ENCODE data around the gene ANTXR1.

Gene ANTXR1

DNA sequence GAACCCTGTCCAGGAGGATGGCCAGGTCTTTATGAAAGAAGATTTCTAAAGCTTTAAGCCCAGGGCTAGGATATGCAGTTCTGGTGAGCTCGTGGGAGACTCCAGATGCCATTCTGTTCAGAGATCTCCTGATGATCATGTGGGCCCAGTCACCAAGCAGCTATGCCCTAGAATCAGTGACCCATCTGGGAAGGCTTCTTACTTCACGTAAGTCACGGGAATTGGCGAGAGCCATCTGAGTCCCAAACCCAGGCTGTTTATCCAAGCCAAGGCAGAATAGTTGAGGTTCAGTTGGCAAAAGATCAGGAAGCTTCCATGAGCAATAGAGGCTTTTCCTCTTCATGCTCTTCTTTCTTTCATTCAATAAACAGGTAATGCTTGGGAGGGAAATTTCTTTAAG lies 23.9 kb downstream of the ANTXR1 start:
- no peak for DNase-seq

DNA sequence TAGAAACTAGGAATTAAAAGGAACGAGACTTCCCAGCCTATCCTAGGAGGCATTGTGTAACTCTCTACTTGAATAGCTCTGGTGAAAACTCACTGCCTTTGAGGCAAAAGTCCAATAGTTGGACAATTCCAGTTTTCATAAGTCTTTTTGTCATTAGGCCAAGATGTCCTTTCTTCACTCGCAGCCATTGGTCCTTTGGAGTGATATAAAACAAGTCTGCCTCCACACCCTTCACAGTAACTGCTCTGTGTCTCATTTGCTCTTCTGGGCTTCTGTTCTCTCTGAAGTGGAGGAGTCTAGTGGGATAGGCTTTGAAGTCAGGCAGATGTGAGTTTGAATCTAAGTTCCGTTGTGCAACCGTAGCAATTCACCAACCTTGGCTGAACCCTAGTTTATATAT lies 28.2 kb downstream of the ANTXR1 start:
- no peak for DNase-seq

DNA sequence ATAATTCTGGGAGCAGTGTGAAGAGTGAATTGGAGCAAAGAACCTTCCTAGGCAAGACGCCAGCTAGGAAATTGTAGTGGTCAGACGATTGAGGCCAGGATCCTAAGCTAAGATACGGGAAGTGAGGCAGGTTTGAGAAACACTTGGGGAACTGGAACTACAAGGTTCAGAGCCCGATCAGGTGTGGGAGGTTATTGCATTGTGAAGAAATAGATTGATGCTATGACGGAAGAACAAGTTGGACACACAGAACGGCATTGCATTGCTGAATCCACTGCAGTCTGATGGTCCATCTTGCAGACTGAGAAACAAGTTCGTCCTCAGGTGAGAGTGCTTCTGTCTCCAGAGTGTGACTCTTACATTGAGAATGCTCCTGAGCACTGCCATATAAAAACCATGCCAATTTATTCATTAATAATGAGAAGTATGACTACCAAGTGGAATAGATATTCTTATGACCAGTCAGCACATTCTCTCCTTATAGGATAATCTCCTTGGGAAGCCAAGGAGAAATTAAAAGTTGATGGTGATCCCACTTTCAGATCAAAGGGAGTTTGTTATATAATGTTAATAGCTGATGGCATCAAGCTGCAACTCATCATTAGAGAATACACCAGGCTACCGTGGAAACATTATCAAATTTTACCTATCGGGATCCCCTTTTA lies 30.9 kb downstream of the ANTXR1 start:
- no peak for DNase-seq

DNA sequence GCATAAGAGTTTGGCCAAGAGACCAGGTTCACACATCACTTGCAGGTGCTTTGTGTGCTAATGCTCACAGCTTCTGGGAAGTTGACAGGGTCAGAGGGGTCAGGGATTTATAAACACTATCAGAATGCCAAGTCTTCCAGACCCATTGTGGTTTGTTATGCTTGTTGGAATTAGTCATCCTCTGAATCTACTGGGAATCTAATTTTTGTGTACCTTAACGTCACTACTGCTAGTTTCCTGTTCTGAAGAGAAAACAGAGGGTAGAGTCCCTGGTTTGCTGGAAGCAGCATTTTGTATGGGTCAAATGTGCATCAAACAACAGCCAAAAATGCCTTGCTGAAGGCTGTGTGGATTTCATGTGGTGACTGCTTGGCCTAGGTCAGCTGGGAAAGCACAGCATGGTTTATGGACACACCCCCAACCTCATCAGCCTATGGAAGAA lies 33.3 kb downstream of the ANTXR1 start:
- no peak for DNase-seq

DNA sequence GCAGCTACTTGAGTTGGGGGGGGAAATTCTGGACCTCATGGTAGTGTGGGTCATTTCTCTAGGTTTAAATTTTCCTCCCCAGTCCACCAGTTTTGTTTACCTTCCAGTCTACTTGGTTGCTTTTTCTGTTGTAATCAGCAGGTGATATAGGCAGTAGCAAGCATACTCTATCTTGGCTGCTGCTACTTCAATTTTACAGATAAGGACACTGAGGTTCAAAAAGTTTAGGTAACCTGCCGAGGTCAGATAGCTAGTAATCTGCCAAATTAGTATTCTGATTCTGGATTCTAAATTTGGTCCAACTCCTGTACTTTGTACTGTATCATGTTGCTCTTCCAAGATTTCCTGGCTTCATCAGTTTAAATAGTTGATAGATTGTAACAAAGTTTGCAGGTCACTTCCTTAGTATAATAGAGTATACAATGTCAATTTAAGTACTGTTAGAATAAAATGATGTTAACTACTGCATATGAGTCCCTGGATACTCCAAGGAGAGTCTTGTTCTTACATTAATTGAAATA lies 34.7 kb downstream of the ANTXR1 start:
- no peak for DNase-seq

DNA sequence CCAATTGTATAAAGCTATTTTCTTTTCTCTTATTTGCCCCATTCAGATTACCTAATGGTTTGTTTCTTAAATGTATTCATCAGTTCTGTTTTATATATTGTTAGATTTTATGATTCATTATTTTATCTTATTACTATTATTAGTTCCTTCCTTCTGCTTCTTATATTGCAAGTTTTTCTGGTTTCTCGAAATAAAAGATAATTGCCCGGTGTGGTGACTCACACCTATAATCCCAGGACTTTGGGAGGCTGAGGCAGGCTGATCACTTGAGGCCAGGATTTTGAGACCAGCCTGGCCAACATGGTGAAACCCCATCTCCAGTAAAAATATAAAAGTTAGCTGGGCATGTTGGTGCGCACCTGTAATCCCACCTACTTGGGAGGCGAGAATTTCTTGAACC lies 37.8 kb downstream of the ANTXR1 start:
- DNase-seq, result no peak

DNA sequence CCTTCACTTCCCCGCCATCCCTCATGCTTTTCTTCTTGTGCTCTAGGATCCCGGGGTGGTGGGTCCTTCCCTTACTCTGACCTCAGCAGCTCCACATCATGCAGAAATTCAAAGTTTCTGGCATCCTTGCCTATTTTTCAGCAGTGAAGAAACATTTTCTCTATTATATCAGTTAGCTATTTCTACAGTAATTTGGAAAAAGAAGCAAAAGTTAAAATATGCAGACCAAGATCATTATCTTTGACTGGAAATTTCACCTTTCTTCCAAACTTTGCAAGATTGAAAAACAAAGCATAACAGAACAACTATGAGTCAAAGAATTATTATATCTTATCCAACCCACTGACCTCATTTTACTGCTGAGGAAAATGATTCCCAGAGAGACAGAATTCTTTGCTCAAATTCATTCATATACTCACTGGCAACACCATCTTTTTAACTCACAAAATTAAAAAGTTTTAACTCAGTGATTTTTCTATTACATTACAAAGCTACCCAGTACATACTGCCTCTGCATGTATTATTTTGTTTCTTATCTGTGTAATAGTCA lies 40.5 kb downstream of the ANTXR1 start:
- DNase-seq, result no peak

DNA sequence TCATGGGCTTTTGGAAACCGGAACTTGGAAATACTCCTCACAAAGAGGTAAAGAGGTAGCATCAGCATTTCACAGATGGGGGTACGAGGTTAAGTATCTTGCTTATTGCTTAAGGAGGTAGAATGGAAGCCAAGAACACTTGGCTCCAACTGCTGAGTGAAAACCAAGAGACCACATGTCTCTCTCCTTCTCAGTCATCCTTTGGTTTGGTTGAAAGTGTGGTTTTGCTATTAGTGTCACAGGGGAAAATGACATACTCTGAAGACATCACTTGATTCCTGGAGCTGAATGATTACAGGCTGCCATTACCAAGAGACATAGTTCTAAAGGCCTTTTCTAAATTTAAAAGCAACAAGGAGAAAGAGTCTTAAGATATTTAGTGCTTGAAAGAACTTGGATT lies 41.5 kb downstream of the ANTXR1 start:
- no peak for DNase-seq

DNA sequence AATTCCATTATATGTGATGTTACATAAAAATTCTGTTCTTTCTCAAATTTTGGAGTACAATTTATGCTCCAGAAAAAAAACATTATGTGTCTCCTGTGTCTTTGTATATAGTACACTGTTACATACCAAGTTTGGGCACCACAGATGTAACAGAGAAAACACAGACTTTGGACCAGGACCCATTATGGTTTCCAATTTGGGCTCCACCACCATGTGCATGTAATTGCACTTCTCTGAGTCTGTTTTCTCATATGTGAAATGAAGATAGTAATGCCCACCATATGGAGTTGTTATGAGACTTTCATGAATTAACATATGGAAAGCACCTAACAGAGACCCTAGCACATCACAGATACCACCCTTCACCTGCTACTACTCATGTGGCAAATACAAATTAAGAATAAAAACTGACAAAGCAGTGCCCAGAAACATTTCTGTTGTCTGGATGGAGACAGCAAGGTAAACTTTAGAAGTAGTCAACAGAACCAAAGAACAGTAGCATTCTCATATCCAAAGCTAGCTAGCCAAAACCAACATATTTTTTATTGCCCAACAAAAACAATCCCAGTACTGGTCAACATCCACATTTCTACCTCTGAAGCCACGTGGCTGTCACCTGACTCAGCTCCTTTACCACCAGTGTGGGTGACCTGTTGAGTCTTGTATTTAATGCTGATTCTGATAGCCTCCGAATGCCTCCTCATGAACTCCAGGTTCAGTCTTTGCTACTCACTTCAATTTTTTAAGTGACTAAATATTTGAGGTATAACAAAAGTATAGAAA lies 42.9 kb downstream of the ANTXR1 start:
- DNase-seq, result no peak

DNA sequence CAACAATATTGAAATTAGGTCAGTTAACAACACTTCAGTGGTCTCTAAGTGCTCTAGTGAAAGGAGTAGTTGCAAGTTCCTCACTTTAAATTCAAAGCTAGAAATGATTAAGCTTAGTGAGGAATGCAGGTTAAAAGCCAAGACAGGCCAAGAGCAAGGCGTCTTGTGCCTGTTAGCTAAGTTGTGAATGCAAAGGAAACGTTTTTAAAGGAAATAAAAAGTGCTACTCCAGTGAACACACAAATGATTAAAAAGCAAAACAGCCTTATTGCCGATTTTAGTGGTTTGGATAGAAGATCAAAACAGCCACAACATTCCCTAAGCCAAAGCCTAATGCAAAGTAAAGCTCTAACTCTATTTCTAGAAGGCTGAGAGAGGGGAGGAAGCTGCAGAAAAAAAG lies 44.7 kb downstream of the ANTXR1 start:
- DNase-seq, result no peak

DNA sequence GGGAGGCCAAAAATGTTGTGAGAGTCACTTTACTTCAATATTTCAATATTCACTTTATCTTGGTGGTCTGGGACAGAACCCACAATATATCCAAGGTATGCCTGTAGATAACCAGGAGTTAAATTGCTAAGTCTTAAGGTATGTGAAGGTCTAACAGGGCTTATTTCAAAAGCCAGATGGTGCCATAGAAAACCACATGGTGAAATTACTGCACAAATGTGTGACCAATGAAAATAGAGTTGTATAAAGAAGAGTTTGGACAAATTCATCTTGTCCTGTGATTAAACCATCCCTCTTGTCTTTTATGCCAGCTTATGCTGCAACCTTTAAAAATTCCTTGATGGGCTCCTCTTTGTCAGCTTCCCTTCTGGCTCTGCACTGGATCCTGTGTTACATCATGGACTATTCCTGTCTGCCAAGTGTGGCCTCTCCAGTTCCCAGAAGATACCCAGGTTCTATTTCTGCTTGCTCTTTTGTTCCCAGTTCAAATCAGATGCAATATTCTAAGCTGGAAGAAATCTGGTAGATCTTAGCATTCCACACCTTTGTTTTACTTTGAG lies 46.8 kb downstream of the ANTXR1 start:
- no peak for DNase-seq

DNA sequence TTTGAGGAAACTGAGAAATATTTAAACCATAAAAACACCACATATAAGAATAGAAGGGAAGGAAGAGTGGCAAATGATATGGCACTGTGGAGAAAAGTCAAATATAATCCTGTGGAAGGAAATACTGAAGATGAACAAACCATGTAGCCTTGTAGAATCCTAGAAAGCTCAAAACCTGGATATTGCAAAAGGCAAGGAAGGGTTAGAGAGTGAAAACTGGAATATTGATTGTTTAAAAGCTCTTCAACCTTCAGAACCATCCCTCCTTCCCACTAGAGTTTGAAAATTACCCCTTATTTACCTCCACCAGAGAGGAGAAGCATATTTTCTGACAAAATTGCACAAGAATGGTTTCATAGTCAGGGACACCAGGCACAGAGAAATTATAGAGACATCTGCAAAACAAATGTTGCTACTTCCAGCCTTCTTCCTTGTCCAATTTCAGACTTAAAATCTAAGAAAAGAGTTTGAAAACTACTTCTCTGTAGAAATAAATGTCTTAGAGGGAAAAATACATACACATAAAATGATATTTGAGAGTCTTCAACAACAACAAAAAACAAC lies 48.0 kb downstream of the ANTXR1 start:
- DNase-seq, result no peak

DNA sequence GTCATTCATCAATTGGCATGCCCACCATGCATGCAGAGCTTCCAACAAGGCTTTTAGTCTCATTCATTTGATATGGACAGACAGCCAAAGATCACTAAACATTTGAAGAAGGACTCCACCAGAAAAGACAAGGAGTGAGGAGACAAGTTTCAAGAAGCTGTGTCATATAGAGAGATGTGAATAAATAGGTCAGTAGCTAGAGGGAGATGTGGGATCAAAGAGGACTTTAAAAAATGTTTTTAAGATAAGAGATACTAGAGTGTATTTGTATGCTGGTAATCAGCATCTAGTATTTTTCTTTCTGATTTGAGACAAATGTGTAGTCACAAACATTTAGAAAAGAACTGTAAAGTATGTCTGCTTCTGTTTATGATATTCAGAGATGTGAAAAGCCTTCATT lies 48.5 kb downstream of the ANTXR1 start:
- DNase-seq, result no peak

DNA sequence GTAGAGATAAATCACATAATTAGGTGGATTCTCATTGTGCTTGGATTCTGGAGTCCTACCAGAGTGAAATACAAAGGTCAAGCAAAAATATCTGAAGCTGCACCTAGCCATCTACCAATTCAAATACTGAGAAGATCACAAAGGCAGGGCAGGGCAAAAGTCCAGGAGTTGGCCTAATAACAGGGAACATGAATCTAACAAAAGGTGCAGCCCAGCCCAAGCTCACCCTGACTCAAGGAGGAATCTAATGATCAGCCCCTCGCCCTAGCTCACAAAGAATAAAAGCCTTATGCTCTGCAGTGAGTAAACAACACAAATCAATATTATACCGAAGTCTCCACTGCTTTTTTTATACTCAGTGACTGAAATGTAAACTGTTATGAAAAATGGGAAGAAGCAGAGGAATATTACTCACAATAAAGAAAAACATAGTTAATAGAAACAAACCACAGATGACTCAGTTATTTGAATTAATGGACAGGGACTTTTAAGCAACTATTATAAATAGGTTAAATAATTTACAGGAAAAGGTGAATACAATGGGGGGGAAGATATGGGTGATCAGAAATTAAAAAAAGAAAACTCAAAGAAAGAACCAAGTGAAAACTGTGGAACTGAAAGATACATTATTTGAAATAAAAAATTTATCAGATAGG lies 49.5 kb downstream of the ANTXR1 start:
- no peak for DNase-seq

DNA sequence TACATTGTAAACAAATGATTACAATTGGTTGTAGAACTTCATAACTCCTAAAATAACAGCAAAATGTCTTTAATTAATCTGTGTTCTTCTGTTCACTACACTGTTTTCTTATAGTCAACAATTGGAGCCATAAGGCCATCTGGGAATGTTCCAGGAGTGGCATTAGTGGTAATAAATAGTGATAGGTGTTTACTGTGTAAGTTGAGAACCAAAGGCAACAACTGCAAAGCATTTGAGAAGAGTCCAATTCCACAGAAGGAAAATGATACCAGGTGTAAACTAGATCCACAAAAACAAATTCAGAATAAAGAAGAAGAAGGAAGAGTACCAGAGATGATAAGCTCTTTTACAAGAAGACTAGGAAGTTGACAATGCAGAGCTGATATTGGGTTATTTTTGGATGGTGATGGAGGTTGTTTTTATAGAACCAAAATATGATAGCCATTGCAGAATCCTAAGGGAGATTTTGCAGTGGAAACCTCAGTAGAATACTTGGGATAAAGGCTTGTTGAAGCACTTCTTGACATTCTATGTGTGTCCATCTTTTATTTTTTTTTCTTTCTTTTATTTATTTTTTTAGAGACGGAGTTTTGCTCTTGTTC lies 52.9 kb downstream of the ANTXR1 start:
- no peak for DNase-seq

DNA sequence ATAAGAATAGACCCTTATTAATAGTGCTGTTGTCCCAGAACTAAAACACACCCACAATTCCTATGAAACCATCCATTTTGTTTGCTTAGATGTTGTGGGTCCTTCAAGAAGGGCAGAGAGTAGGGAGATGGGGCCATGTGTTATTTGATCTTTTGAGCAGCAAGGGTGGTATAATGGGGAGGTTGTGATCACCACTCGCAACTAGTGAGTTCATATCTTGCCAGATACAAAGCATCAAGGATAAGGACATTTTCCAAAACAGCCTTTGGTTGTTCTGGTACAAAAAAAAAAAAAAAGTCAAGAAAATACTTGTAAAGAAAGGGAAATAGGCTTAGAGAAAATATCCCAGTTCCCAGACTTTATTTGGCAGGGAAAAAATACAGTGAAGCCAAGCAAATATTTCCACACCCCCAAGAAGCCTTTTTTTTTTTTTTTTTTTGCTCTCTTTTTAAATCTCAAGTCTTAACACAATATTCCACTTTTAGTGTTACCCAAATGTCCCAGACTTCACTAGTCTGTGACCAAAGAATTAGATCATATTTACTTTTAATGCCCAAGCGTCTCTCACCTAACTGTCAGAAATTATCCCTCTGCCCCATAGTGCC lies 54.1 kb downstream of the ANTXR1 start:
- no peak for DNase-seq

DNA sequence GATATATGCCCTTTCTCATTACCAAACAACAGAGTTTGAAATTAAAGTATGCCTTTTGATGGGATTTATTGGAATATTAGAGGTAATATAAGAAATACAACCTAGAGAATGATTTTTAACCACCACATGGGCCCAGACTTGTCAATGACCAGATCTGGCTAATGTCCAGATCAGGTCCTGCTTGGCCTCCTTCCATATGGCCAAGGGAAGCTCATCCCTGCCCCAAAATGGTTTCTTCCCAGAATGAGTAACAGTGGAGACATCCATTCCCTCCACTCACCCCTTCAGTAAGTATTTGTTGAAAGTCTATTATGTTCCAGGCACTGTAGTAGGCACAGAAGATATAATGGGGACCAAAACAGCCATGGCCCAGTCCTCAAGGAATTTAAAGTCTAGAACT lies 54.9 kb downstream of the ANTXR1 start:
- DNase-seq, result no peak

DNA sequence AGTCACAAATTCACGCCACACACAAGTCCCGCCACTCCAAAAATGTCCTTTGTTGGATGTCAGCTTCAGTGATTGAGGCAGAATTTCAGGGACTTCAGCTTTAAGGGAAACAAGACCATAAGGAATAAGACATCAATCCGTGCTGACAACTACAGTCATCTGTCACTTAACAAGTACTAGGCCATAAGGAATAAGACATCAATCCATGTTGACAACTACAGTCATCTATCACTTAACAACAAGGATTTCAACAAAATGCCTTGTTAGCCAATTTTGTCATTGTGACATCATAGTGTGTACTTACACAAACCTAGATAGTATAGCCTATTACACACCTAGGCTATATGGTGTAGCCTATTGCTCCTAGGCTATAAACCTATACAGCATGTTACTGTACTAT lies 58.0 kb downstream of the ANTXR1 start:
- DNase-seq, result no peak

DNA sequence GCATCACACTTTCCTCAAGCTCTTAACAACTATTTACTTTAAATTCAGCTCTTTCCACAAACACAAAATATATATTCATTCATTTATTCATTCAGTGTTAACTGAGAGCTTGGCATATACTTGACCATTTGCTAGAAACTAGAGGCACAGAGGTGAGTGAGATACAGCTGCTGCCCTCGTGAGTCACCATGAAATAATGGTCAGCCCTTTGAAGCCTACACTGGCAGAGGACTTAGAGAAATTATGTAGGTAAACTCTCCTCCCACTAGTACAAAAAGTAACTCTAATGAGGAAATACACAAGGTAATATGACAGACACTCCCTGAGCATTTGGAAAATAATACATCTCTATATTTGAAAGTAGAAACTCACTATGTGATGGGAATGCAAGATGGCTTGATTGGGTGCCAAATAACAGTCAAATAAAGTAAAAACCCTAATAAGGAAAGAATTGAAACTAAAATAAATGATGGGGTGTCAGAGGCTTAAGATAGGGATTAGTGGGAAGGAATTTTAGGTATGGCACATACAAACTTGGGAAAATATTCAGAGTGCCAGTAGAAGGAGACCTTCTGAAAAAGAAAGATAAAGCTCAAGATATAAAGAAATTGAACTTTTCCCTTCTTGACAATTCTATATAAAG lies 61.1 kb downstream of the ANTXR1 start:
- DNase-seq, result no peak

DNA sequence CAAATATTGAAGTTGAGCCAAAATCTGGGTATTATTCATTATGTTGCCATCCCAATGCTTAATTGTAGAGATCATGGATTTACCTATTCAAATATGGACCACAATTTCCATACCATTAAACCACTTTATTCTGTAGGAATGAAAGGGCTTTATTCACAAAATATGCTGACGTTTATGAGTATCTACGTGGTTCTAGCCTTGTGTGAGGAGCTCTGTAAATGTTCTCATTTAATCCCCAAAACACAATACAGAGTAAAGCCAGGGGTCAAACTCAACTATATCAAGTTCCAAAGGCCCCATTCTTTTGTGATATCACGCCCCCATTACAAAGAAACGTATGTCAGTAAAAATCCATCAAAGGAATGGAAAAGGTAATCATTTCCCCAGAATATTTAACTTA lies 61.9 kb downstream of the ANTXR1 start:
- no peak for DNase-seq

DNA sequence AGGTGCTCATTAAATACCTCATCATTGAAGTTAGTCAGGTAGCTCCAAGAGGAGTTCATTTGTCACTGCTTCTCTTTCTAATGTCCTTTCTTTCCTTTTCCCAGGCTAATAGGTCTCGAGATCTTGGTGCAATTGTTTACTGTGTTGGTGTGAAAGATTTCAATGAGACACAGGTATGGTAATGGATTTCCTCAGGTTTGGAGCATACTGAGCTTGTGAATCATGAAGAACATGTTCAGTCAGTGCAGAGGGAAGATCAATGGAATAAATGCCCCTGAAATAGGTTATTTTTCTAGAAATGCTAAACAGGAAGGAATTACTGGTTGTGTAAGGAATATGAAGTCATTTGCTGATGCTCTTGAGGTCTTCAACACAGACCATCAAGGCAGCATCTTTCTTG lies 62.5 kb downstream of the ANTXR1 start:
- DNase-seq, result no peak

DNA sequence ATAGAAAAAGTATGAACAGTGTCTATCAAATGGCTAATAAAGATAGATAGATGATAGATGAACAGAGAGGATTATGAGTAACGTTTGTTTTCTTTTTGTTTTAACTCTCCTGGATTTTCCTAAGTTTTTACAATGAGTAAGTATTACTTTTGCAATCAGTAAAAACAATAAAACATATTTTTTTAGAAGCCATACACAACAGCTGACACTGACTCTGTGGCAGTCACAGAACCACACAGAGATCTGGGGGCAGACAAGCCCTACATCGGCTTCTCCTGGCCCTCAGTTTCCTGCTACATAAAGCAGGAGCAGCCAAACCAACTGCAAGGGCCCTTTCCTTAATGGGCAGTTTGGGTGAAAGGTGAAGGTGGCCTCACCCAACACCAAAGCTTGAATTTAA lies 63.6 kb downstream of the ANTXR1 start:
- DNase-seq, result no peak
